OCI-LY1 (cell line): ENCODE measurements around the gene NR4A1.

Source experiments
- EZH2 ChIP-seq: fragments of 200-600 bp; sonication (generic), shearing (Covaris generic); IDR thresholded peaks from 2 replicates; pipeline ENCODE4 v1.8.0; 2017; ENCODE audit warnings: borderline replicate concordance, mixed run types, mild to moderate bottlenecking, antibody characterized with exemption, low read length, moderate library complexity, mixed read lengths
- TF ChIP-seq, protein P1 (sequence below): fragments of 200-600 bp; sonication (generic), shearing (Covaris generic); IDR thresholded peaks from 2 replicates; pipeline ENCODE4 v1.5.1; 2017; ENCODE audit warnings: mild to moderate bottlenecking, antibody characterized with exemption, low read length, moderate library complexity, mixed read lengths

DNA sequence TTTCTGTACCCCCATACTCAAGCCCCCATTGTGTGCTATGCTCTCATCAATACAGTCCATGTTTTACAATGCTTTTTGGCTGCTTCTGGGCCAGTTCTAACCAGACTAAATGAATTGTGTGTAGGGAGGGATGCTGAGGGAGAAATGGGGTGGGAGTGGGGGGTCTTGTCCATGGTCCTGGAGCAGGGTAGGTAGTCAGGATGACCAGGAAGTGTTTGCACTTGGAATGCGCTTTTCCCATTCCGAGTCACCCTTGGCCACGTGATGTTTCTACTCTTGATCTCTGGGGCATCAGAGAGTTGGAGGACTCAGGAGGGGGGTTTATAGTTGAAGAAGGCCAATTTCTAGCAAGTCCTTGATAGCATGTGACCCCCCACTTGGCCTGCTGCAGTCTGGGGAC, 27.0 kb downstream of the NR4A1 start:
- TF ChIP-seq, protein P1, sequence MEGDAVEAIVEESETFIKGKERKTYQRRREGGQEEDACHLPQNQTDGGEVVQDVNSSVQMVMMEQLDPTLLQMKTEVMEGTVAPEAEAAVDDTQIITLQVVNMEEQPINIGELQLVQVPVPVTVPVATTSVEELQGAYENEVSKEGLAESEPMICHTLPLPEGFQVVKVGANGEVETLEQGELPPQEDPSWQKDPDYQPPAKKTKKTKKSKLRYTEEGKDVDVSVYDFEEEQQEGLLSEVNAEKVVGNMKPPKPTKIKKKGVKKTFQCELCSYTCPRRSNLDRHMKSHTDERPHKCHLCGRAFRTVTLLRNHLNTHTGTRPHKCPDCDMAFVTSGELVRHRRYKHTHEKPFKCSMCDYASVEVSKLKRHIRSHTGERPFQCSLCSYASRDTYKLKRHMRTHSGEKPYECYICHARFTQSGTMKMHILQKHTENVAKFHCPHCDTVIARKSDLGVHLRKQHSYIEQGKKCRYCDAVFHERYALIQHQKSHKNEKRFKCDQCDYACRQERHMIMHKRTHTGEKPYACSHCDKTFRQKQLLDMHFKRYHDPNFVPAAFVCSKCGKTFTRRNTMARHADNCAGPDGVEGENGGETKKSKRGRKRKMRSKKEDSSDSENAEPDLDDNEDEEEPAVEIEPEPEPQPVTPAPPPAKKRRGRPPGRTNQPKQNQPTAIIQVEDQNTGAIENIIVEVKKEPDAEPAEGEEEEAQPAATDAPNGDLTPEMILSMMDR = no peak
- no peak for TF ChIP-seq EZH2
